Small intestine (tissue), 7 donors: ENCODE data around the gene CD44. TPM values are rescaled to one million over a fixed set of nuclear protein-coding genes. Genes with fewer than 3 reads are reported as not detected.

ENCODE experiments used
- DNase-seq, 2 donors: peaks; one replicate each; pipeline versions ENCODE4 v3.0.0 to v3.0.0-alpha.2; 2013
- FAIRE-seq: peaks from 2 replicates; lab custom pipeline; 2012; peaks lifted over from hg19 to GRCh38; lab: Jason Lieb, UNC
- H3K27ac ChIP-seq, 3 donors: one replicate each; pipeline ENCODE4 v1.5.1; 2013; ENCODE audit warnings: low read length in 2 of 3, mild to moderate bottlenecking in 2 of 3, control low read depth in 1 of 3, inconsistent platforms in 1 of 3, low read depth in 1 of 3, moderate library complexity in 1 of 3
- H3K27me3 ChIP-seq, 3 donors: one replicate each; pipeline ENCODE4 v1.6.1; 2013; ENCODE audit warnings: low read length in 3 of 3, inconsistent platforms in 1 of 3; ENCODE audit not compliant: control insufficient read depth in 3 of 3, insufficient read depth in 3 of 3
- H3K36me3 ChIP-seq, 3 donors: one replicate each; pipeline ENCODE4 v1.6.1; 2013; ENCODE audit warnings: low read length in 3 of 3, inconsistent platforms in 1 of 3, low read depth in 1 of 3, mild to moderate bottlenecking in 1 of 3, moderate library complexity in 1 of 3; ENCODE audit not compliant: control insufficient read depth in 3 of 3, insufficient read depth in 2 of 3
- H3K4me1 ChIP-seq, 3 donors: one replicate each; pipeline ENCODE4 v1.6.1; 2013; ENCODE audit warnings: low read length in 2 of 3, inconsistent platforms in 1 of 3, low read depth in 1 of 3, mild to moderate bottlenecking in 1 of 3, moderate library complexity in 1 of 3; ENCODE audit not compliant: control insufficient read depth in 3 of 3, insufficient read depth in 2 of 3
- H3K4me3 ChIP-seq, 3 donors: one replicate each; pipeline ENCODE4 v1.5.1; 2013; ENCODE audit warnings: low read length in 3 of 3, control low read depth in 1 of 3, inconsistent platforms in 1 of 3, low read depth in 1 of 3, mild to moderate bottlenecking in 1 of 3, moderate library complexity in 1 of 3
- H3K9me3 ChIP-seq, 2 donors: one replicate each; pipeline ENCODE4 v1.6.1; 2013; ENCODE audit warnings: low read depth in 1 of 2, low read length in 1 of 2; ENCODE audit not compliant: control insufficient read depth in 2 of 2, insufficient read depth in 1 of 2
- WGBS, 3 donors: extraction: QIAGEN DNeasy Blood & Tissue Kit; methylation state at CpG; one replicate each; pipeline ENCODE4 v1.1.7; 2013; 5-methylcytosine and 5-hydroxymethylcytosine counted together
- polyA plus RNA-seq, 4 donors: library from polyadenylated mRNA; stranded (reverse) in 3 of 4; unstranded in 1 of 4; fragments of 200-250 nt in 3 of 4; fragments of 120-200 nt in 1 of 4; gene quantifications; one replicate each; pipeline versions ENCODE4 v1.2.1 to v1.2.3, GENCODE V29; 2013
- donor health status: healthy with polysubstance abuse.
- donor health status: control.
- donor health status: control.
- donor health status: Bipolar disorder and iron deficiency.
- donor health status: healthy.

CD44 gene
- polyA plus RNA-seq, 4 donors, result 5.4 to 89.6 (median 19.6) TPM

DNA sequence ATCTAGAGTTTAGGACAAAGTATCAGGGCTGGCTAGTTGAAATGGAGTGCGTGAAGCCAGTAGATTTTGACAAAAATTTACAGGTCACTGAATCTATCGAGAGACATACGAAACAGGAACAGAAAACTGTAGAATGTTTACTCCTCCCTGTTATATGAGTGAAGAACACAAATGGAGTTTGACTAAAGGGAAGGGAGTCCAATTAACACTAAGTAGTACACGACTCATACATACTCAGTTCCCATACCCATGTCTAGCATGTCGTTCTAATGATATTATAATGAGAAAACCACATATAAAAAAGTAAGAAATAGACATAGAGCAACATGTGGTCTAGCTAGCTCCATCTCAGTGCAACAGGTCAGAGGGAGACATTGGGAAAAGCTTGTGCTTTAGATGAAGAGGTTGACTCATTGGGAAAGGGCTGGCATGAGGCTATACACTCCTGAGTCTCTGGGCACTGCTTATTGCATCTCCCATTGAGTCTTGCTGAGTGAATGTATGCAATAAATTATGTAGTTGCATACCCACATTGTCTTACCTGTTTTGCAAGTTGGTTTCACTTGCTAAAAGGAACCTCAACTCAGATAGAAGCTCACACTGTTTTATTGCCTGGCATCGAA lies 43.5 kb downstream of the CD44 start:
- Histone ChIP-seq H3K4me3 (no peak overlapping the region), H3K36me3 (peaks cover 0 to 2% (median 0%) of the 10 kb centered on the region in 3 donors), H3K4me1 (peaks cover 0 to 6% (median 0%) of the 10 kb centered on the region in 3 donors), H3K27ac (no peak overlapping the region), H3K27me3 (no peaks in the 10 kb centered on the region), H3K9me3 (no peaks in the 10 kb centered on the region)
- DNase-seq, result no peak
- 78 to 84% (median 80%) methylated on average over 6 of the region's 6 CpGs for WGBS, 3 donors
- no peak for FAIRE-seq

- DNase-seq (no peak), FAIRE-seq (no peak)
- Histone ChIP-seq H3K4me1 (peaks cover 0 to 6% (median 0%) of the 10 kb centered on the region in 3 donors), H3K27me3 (no peaks in the 10 kb centered on the region), H3K36me3 (peaks cover 0 to 2% (median 0%) of the 10 kb centered on the region in 3 donors), H3K4me3 (no peak overlapping the region), H3K27ac (no peak overlapping the region), H3K9me3 (no peaks in the 10 kb centered on the region)
- 67 to 86% (median 68%) methylated on average over 2 of the region's 2 CpGs for WGBS, 3 donors
Observed at GRCh38 chr11:35183326-35183925, 44.5 kb downstream of the CD44 start.

DNA sequence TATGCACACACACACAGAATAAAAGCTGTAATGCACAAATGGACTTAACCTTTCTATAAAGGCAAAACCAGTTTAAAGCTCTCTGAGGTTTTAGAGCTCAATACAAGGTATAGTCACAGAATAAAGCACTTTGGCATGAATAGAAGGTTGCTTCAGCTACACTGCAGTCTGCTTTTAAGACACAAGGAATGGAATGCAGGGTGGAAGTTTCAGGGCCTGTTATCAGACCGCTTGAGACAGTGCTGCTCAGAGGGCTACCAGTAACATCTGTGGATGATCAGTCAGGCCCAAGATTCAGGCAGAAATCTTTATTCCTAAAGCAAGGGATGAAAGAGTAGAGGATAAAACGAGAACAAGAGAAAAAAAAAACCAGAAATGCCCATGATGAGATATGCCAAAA lies 46.7 kb downstream of the CD44 start:
- WGBS, 3 donors, result 77 to 80% (median 77%) methylated on average over 2 of the region's 2 CpGs
- no peaks in the 10 kb centered on the region for H3K9me3 ChIP-seq
- H3K27me3 ChIP-seq, result no peaks in the 10 kb centered on the region
- peaks cover 0 to 4% (median 2%) of the 10 kb centered on the region in 3 donors for H3K4me1 ChIP-seq
- H3K27ac ChIP-seq, result no peak overlapping the region
- FAIRE-seq (no peak), DNase-seq (no peak)
- no peak overlapping the region for H3K4me3 ChIP-seq
- H3K36me3 ChIP-seq, result peaks cover 0 to 4% (median 3%) of the 10 kb centered on the region in 3 donors

DNA sequence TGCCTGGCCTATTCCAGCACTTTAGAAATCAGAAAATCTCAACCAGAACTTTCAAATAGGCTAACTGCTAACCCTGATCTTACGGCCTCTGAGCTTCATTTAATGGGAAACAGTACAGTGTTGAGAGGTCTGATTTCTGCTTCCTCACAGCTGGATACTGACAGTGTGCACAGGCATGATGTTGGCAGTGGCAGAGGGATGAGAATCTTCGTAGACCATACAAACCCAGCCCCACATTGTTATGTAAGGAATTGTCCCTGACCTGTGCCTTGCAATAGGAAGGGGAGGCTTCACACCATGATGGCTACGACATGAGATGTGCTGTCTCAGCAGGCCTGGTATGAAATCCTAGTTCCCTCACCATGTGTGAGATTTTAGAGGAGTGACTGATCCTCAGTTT lies 49.0 kb downstream of the CD44 start:
- 81 to 97% (median 89%) methylated on average over 3 of the region's 3 CpGs for WGBS, 3 donors
- Histone ChIP-seq H3K27ac (no peak overlapping the region), H3K27me3 (no peaks in the 10 kb centered on the region), H3K9me3 (no peaks in the 10 kb centered on the region), H3K4me1 (peaks cover 0 to 20% (median 6%) of the 10 kb centered on the region in 3 donors), H3K36me3 (peaks cover 0 to 5% (median 4%) of the 10 kb centered on the region in 3 donors), H3K4me3 (no peak overlapping the region)
- FAIRE-seq, result no peak
- DNase-seq, result no peak

- DNase-seq, result peak in 1 of 2 donors; percentile 57
- Histone ChIP-seq H3K27ac (peak overlapping the region in 1 of 3 donors; percentile 17), H3K4me1 (peaks cover 0 to 20% (median 6%) of the 10 kb centered on the region in 3 donors), H3K9me3 (no peaks in the 10 kb centered on the region), H3K36me3 (peaks cover 0 to 5% (median 4%) of the 10 kb centered on the region in 3 donors), H3K27me3 (no peaks in the 10 kb centered on the region), H3K4me3 (no peak overlapping the region)
- WGBS, 3 donors, result 77 to 95% (median 89%) methylated on average over 6 of the region's 6 CpGs
- FAIRE-seq, result no peak
Observed at GRCh38 chr11:35190804-35191348, 51.9 kb downstream of the CD44 start.

DNA sequence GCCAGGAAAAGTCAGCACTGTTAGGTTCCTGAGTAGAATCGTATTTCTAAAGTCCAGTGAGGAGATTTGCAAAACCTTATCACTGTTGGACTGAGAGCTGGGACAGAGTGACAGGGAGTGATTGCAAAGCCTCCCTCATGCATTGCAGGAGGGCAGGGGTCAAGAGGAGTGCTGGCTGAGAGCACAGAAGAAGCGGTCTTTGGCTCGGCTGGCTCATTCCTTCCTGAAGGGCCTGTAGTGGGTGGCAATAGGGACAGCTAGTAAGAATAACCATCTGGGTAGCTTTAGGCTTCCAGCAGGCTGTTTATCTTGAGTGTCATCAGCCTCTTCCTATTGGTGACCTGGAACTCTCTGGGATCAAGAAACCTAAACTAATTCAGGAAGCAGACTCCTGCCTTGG lies 53.4 kb downstream of the CD44 start:
- H3K27ac ChIP-seq, result peak overlapping the region in 2 of 3 donors; percentile 23 to 32
- no peak for FAIRE-seq
- 48 to 61% (median 57%) methylated on average over 3 of the region's 3 CpGs for WGBS, 3 donors

DNA sequence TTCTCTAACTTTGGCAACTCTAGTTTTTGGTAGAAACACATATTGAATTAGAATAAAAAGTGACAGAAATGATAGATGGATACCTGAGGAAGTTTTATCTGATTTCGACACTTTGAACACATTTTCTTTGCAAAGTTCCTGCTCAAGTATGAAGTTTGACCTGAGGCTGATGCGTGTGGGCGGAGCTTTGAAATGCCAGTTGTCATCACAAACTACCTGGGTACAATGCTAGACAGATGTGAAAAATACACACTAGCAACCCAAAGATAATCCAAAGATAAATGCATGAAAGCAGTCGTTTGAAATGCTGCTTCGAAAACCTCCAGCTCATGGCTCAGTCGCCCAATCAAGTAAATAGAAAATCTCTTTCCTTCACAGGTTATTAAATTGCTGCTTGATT lies 54.8 kb downstream of the CD44 start:
- Histone ChIP-seq H3K36me3 (peaks cover 0 to 5% (median 4%) of the 10 kb centered on the region in 3 donors), H3K4me3 (no peak overlapping the region), H3K4me1 (peaks cover 0 to 20% (median 6%) of the 10 kb centered on the region in 3 donors), H3K9me3 (no peaks in the 10 kb centered on the region), H3K27me3 (no peaks in the 10 kb centered on the region), H3K27ac (no peak overlapping the region)
- WGBS, 3 donors, result 55 to 78% (median 77%) methylated on average over 6 of the region's 6 CpGs
- DNase-seq (peak; percentile 27 to 43), FAIRE-seq (no peak)

More for the DNA sequence above, 53.4 kb downstream of the CD44 start:
- peak; percentile 52 to 63 for DNase-seq
- no peak overlapping the region for H3K4me3 ChIP-seq
- H3K36me3 ChIP-seq, result peaks cover 0 to 5% (median 4%) of the 10 kb centered on the region in 3 donors
- no peaks in the 10 kb centered on the region for H3K27me3 ChIP-seq
- no peaks in the 10 kb centered on the region for H3K9me3 ChIP-seq
- peaks cover 0 to 20% (median 6%) of the 10 kb centered on the region in 3 donors for H3K4me1 ChIP-seq

DNA sequence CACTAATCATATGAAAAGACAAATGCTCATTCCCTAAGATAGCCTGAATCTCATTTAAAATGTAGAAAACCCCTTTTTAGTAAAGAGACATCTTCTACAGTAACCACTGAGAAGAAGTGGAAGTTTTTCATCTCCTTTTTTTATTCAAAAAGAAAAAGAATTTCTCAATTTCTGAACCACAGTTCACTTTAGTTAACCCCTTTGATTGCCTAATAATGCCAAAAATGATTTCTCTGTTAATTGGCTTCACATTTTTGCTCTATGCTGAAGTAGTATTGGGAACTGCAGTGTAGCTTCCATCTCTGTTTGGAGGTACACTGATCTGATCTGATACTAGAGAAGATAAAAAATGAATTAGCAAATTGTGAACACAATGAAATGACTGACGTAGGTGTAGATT lies 58.3 kb downstream of the CD44 start:
- Histone ChIP-seq H3K9me3 (no peaks in the 10 kb centered on the region), H3K27ac (no peak overlapping the region), H3K4me3 (no peak overlapping the region), H3K27me3 (no peaks in the 10 kb centered on the region), H3K36me3 (peaks cover 0 to 5% (median 0%) of the 10 kb centered on the region in 3 donors), H3K4me1 (peaks cover 0 to 7% (median 0%) of the 10 kb centered on the region in 3 donors)
- DNase-seq, result no peak
- no peak for FAIRE-seq
- 92 to 100% (median 97%) methylated on average over 1 of the region's 1 CpG for WGBS, 3 donors
